ENCODE data around the gene DLG1.
A peak's percentile ranks its signal among the peaks of the same experiment; 100 is the strongest.

Gene DLG1

GRCh38 chr3:197014942-197015575 lies 283.4 kb downstream of the DLG1 start:
- no peak for DNase-seq (ENCODE audit: low read depth)

DNA sequence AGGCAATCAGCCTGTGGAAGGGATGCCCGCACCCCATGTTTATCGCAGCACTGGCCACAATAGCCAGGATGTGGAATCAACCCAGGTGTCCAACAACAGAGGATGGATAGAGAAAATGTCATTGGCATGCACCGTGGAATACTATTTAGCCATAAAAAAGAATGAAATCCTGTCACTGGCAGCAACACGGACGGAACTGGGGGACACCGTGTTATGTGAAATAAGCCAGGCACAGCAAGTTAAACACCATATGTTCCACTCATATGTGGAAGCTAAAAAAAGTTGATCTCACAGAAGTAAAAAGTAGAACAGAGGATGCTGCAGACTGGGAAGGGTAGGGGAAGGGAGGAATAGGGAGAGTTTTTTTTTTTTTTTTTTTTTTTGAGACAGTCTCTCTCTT lies 284.4 kb downstream of the DLG1 start:
- no peak for DNase-seq (ENCODE audit: low read depth)

DNA sequence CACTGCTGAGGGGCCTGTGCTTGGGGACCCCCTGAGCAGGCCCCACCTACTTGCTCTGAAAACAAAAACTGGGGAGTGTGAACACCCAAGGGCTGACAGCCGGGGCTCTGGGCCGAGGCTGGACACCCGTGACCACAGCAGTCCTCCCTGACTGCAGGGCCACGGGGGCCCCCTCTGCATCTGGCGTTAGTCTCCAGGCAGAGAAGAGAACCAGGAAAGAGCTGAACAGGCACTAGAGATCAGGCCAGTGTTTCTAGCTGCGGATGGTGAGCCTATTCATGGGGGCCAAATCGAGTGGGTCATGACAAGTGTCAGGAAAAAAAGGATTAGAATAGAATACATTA lies 285.9 kb downstream of the DLG1 start:
- DNase-seq (ENCODE audit: low read depth) = no peak

GRCh38 chr3:197011780-197012539 lies 286.5 kb downstream of the DLG1 start:
- no peak for DNase-seq (ENCODE audit: low read depth)

GRCh38 chr3:197010556-197011351 lies 287.7 kb downstream of the DLG1 start:
- DNase-seq (ENCODE audit: low read depth) = no peak

GRCh38 chr3:197009532-197010019 lies 288.8 kb downstream of the DLG1 start:
- no peak for DNase-seq (ENCODE audit: low read depth)

DNA sequence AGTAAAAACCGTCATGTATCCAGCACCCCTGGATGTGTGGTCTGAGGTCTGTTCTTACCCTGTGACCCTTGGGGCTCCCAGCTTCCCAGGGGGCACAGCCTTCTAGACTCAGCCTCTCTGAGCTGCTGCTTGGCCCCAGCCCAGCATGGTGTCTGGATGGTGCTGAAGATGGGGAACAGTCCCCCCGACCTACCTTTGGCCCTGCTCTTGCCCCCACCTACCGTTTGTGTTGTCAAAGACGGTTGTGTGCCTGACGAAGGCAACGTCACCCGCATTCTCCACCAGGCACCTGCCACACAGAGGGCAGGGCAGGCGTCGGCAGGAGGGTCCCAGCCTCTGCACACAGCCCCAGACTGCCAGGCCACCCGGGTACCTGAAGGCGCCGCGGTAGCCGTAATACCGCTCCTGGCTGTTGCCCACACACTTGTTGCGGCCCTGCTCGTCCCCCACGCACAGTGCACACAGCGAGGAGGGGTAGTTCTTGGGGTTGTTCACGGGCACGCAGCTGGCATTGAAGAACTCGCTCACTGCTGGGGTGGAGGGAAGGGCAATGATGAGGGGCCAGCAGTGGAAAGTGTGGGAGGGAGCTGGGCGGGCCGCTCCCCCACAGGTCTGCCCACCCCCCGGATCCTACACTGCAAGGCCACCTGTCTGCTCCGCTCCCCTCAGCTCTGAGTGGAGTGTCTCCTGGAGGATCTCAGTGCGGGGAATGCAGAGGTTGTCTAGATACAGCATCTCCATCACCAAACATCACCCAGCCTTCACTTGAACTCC lies 289.8 kb downstream of the DLG1 start:
- DNase-seq (ENCODE audit: low read depth) = no peak

DNA sequence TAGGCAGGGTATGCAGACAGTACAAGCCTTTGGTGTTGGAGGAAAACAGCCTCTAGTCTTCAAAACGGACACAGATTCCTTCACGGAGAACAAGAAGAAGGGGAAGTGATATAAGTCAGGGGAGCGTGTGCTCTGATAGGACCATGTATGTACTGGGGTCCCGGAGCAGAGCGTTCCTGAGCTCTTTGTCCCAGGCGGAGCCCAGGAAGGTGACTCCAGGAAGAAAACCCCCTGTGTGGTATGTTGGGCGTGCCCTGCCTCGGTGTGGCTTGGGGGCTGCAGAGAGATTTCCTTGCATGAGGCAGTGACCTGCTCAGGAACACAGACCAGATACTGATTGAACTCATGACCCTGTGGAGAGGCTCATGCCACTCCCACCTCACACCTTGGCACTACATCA lies 290.5 kb downstream of the DLG1 start:
- DNase-seq (ENCODE audit: low read depth) = no peak

- DNase-seq (ENCODE audit: low read depth) = no peak
Observed at GRCh38 chr3:197007296-197007940, 291.0 kb downstream of the DLG1 start.

DNA sequence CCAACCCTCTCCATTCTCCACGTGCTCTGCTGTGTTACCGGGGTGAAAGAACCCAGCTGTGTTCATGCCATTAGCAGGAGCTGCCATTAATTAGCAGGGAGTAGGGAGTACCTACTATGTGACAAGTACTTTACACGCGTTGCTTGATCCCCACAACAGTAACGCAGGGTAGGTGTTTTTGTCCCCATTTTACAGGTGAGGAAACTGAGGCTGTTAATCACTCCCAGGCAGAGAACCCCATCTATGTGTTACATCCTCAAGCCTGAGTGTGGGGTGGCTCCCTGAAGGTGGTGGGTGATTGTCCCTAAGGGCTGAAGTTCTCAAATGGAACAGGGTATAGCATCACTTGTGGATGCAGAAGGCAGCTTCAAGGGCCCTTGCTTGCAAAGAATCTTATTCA lies 291.6 kb downstream of the DLG1 start:
- no peak for DNase-seq (ENCODE audit: low read depth)

DNA sequence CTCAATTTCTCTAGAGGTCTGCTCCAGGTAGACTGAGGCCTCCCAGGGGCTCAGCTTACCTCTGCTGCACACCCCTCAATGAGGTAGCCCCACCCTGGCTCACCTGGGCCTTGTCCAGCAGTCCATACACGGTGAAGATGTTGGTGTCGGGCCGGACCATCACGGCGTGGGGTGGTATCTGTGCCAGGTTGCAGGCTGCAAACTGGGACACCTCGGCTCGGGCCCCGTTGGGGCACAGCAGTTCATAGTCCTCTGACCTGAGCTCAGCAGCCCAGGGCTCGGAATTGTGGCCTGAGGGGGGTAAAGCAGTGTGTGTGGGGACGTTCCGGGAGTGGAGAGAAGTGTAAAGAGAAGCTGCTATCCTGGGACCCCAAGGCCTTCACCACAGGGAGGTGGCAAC lies 292.0 kb downstream of the DLG1 start:
- DNase-seq (ENCODE audit: low read depth) = no peak

DNA sequence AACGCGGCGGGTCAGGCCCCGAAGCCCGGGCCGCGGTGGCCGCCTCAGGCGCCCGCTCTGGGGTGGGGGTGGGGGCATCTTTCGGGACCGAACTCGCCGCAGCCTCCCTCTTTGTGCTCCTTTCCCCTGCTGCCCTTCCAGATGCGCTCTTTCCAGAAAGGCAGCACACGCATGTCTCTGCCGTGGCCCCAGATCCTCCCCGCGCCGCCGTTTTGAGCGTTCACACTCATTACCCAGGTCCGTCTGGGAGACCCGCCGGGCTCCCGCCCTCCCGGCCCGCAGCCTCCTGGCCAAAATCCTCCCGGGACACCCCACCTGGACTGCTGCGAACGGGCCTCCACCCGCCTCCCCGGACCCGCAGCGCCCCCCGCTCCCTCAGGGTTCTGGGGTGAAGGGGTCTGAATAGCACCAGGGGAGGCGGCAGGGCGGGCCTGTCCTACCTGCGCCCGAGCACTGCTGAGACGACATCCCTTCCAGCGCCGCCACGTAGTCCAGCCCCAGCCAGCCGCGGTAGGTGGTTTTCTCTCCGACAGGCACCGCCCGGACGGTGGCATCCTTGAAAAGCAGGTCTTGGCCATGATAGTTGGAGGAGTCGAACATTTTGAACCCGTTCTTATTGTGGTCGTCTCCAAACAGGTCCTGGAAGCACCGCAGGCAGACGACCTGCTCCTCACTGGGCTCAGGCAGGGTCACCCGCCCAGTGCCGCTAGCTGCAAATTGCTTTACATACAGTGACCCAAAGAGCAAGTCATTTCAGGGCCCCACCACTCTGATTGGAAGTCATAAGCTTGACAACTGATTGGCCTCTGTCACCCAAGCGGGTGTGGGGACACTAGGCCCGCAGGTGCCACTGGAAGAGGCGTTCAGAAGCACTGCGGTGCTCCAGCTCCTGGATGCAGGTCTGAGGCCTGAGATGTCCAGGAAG lies 294.7 kb downstream of the DLG1 start:
- peak; percentile 14 for DNase-seq (ENCODE audit: low read depth)

GRCh38 chr3:197002701-197003454 lies 295.5 kb downstream of the DLG1 start:
- peak; percentile 76 for DNase-seq (ENCODE audit: low read depth)

- no peak for DNase-seq (ENCODE audit: low read depth)
Observed at GRCh38 chr3:197001972-197002700, 296.3 kb downstream of the DLG1 start.

GRCh38 chr3:197001106-197001971 lies 297.1 kb downstream of the DLG1 start:
- no peak for DNase-seq (ENCODE audit: low read depth)

- DNase-seq (ENCODE audit: low read depth) = no peak
Observed at GRCh38 chr3:197000211-197000610, 298.2 kb downstream of the DLG1 start.

DNA sequence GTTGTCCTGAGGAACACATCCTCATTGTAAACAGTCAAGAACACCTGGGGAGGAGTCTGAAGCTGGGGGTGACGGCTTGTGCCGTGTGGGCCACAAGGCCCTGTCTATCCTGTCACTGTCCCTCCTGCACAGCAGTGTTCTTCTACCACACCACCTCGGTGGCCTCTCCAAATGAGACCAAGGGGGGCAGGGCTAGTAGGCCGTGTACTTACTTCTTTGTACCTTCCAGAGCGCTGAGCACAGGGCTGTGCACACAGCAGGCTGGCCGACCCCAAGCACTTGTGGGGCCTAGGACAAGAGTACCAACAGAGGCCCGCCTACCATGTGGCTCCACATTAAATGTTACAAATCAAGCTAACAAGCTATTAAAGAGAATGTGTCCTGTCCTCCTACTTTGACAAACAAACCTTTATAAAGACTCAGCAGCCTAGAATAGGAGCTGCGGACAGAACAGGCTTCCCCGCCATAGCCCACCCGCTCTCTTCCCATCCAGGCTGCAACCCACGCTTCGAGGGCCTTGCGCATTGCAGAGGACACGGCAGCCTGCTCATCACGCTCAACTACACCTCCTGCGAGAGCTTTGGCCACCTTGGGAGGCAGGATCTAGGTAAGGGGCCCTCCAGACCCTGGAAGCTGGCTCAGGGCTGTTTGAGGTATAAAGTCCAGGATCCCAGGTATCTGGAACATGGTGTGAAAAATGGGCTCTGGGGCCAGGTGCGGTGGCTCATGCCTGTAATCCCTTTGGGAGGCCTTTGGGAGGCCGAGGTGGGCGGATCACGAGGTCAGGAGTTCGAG lies 299.2 kb downstream of the DLG1 start:
- no peak for DNase-seq (ENCODE audit: low read depth)
